H9 (cell line): ENCODE results near the gene MICALL2. TPM values are rescaled to one million over a fixed set of nuclear protein-coding genes. Genes with fewer than 3 reads are reported as not detected.

ENCODE experiments used
- DNase-seq: peaks from one replicate; pipeline ENCODE4 v3.0.0-alpha.2; 2017
- H2AFZ ChIP-seq: one replicate; pipeline ENCODE4 v1.6.1; 2013; ENCODE audit warnings: mild to moderate bottlenecking, low read length, control low read depth, moderate library complexity
- H2AK5ac ChIP-seq: 2 replicates; pipeline ENCODE4 v1.6.1; 2013; ENCODE audit warnings: low read length, control low read depth, mixed read lengths; ENCODE audit not compliant: insufficient read length
- H2BK120ac ChIP-seq: one replicate; pipeline ENCODE4 v1.6.1; 2013; ENCODE audit warnings: low read depth, mild to moderate bottlenecking, low read length, control low read depth, inconsistent platforms; ENCODE audit not compliant: poor library complexity, severe bottlenecking
- H2BK12ac ChIP-seq: 2 replicates; pipeline ENCODE4 v1.6.1; 2013; ENCODE audit warnings: low read length, control low read depth, mixed read lengths, low read depth; ENCODE audit not compliant: insufficient read length
- H2BK15ac ChIP-seq: 2 replicates; pipeline ENCODE4 v1.6.1; 2013; ENCODE audit warnings: low read depth, low read length, control low read depth
- H2BK20ac ChIP-seq: one replicate; pipeline ENCODE4 v1.6.1; 2013; ENCODE audit warnings: low read depth, mild to moderate bottlenecking, low read length, control low read depth, inconsistent platforms; ENCODE audit not compliant: poor library complexity, severe bottlenecking
- H2BK5ac ChIP-seq: 2 replicates; pipeline ENCODE4 v1.6.1; 2013; ENCODE audit warnings: low read length, control low read depth, mixed read lengths; ENCODE audit not compliant: insufficient read length
- H3K14ac ChIP-seq: 2 replicates; pipeline ENCODE4 v1.6.1; 2013; ENCODE audit warnings: low read length, control low read depth; ENCODE audit not compliant: insufficient read depth
- H3K18ac ChIP-seq: 2 replicates; pipeline ENCODE4 v1.6.1; 2013; ENCODE audit warnings: low read depth, mild to moderate bottlenecking, mixed read lengths, low read length, control low read depth; ENCODE audit not compliant: insufficient read length
- H3K23ac ChIP-seq: 2 replicates; pipeline ENCODE4 v1.6.1; 2013; ENCODE audit warnings: low read length, control low read depth, mixed read lengths, low read depth; ENCODE audit not compliant: insufficient read length
- H3K23me2 ChIP-seq: 2 replicates; pipeline ENCODE4 v1.6.1; 2013; ENCODE audit warnings: low read depth, mild to moderate bottlenecking, mixed read lengths, low read length, control low read depth; ENCODE audit not compliant: insufficient read length, poor library complexity, severe bottlenecking
- H3K27ac ChIP-seq: 2 replicates; pipeline ENCODE4 v1.5.1; 2013; ENCODE audit warnings: low read length, control low read depth, mixed read lengths, low read depth; ENCODE audit not compliant: insufficient read length
- H3K27me3 ChIP-seq: 2 replicates; pipeline ENCODE4 v1.6.1; 2013; ENCODE audit warnings: low read length, control low read depth, inconsistent platforms; ENCODE audit not compliant: insufficient read depth
- H3K4ac ChIP-seq: 2 replicates; pipeline ENCODE4 v1.6.1; 2013; ENCODE audit warnings: low read depth, mild to moderate bottlenecking, control low read depth, inconsistent platforms, low read length, moderate library complexity
- H3K4me1 ChIP-seq: 2 replicates; pipeline ENCODE4 v1.6.1; 2013; ENCODE audit warnings: low read length, control low read depth, inconsistent platforms; ENCODE audit not compliant: insufficient read depth
- H3K4me2 ChIP-seq: 2 replicates; pipeline ENCODE4 v1.6.1; 2013; ENCODE audit warnings: low read length, control low read depth, mixed read lengths; ENCODE audit not compliant: insufficient read length, insufficient read depth
- H3K56ac ChIP-seq: 2 replicates; pipeline ENCODE4 v1.6.1; 2013; ENCODE audit warnings: low read depth, mild to moderate bottlenecking, mixed read lengths, low read length, control low read depth; ENCODE audit not compliant: insufficient read length
- H3K79me1 ChIP-seq: 2 replicates; pipeline ENCODE4 v1.6.1; 2013; ENCODE audit warnings: low read depth, mild to moderate bottlenecking, moderate library complexity, low read length, control low read depth, inconsistent platforms; ENCODE audit not compliant: insufficient read depth, poor library complexity, severe bottlenecking
- H3K79me2 ChIP-seq: 2 replicates; pipeline ENCODE4 v1.6.1; 2013; ENCODE audit warnings: low read length, control low read depth, inconsistent platforms; ENCODE audit not compliant: insufficient read depth
- H3K9ac ChIP-seq: 2 replicates; pipeline ENCODE4 v1.6.1; 2013; ENCODE audit warnings: low read length, control low read depth, mixed read lengths; ENCODE audit not compliant: insufficient read length; ENCODE audit errors: extremely low read depth
- H3K9me3 ChIP-seq: one replicate; pipeline ENCODE4 v1.6.1; 2013; ENCODE audit warnings: low read depth, low read length, inconsistent platforms; ENCODE audit not compliant: control insufficient read depth
- H3T11ph ChIP-seq: one replicate; pipeline ENCODE4 v1.6.1; 2013; ENCODE audit warnings: mild to moderate bottlenecking, low read length, control low read depth, inconsistent platforms
- H4K20me1 ChIP-seq: one replicate; pipeline ENCODE4 v1.6.1; 2013; ENCODE audit not compliant: control insufficient read depth, insufficient read length, insufficient read depth
- H4K5ac ChIP-seq: 2 replicates; pipeline ENCODE4 v1.6.1; 2013; ENCODE audit warnings: low read depth, mild to moderate bottlenecking, mixed read lengths, low read length, control low read depth; ENCODE audit not compliant: insufficient read length
- H4K8ac ChIP-seq: replicated peaks from 2 replicates; pipeline ENCODE4 v1.6.1; 2013; ENCODE audit warnings: low read length, control low read depth, mixed read lengths, low read depth; ENCODE audit not compliant: insufficient read length
- H4K91ac ChIP-seq: 2 replicates; pipeline ENCODE4 v1.6.1; 2013; ENCODE audit warnings: low read depth, mild to moderate bottlenecking, moderate library complexity, mixed read lengths, low read length, control low read depth; ENCODE audit not compliant: insufficient read length
- H3K27ac Mint-ChIP-seq, 3 experiments: 2 replicates in 2 of 3; 3 replicates in 1 of 3; pipeline ENCODE4 v1.8.0; 2020 to 2021; ENCODE audit warnings: mixed read lengths in 3 of 3, mild to moderate bottlenecking in 1 of 3, moderate library complexity in 1 of 3
- H3K27me3 Mint-ChIP-seq: 2 replicates; pipeline ENCODE4 v1.8.0; 2021; ENCODE audit warnings: low read depth, mild to moderate bottlenecking, moderate library complexity, mixed read lengths
- H3K36me3 Mint-ChIP-seq, 3 experiments: 2 replicates in 2 of 3; 3 replicates in 1 of 3; pipeline ENCODE4 v1.8.0; 2020 to 2021; ENCODE audit warnings: low read depth in 3 of 3, mixed read lengths in 3 of 3; ENCODE audit not compliant: insufficient read depth in 1 of 3
- H3K4me1 Mint-ChIP-seq, 2 experiments: 2 replicates each; pipeline ENCODE4 v1.8.0; 2020; ENCODE audit warnings: mixed read lengths in 2 of 2
- H3K4me3 Mint-ChIP-seq, 2 experiments: 2 replicates in 1 of 2; 3 replicates in 1 of 2; pipeline ENCODE4 v1.8.0; 2020 to 2021; ENCODE audit warnings: mild to moderate bottlenecking in 2 of 2, mixed read lengths in 2 of 2, moderate library complexity in 1 of 2
- H3K9me3 Mint-ChIP-seq, 2 experiments: 2 replicates in 1 of 2; 3 replicates in 1 of 2; pipeline ENCODE4 v1.8.0; 2020; ENCODE audit warnings: mild to moderate bottlenecking in 2 of 2, mixed read lengths in 2 of 2, moderate library complexity in 1 of 2
- WGBS: extraction: QIAGEN DNeasy Blood & Tissue Kit; methylation state at CpG from one replicate; pipeline ENCODE4 v1.1.7; 2013; ENCODE audit warnings: missing lambda C conversion rate, low lambda C conversion rate, mixed read lengths; ENCODE audit not compliant: insufficient read length; ENCODE audit errors: extremely low coverage; 5-methylcytosine and 5-hydroxymethylcytosine counted together
- total RNA-seq: library from RNA; stranded (reverse); gene quantifications from 2 replicates; pipeline ENCODE4 v1.2.1, GENCODE V29; 2021
- TF ChIP-seq, protein P1 (sequence below): fragments of 200-600 bp; sonication (generic); conservative IDR thresholded peaks from 3 replicates; pipeline ENCODE4 v1.8.0; 2021; ENCODE audit warnings: antibody characterized with exemption, mild to moderate bottlenecking

The MICALL2 gene
- total RNA-seq, 1 experiment from 2014 or later = 7.1 TPM

DNA sequence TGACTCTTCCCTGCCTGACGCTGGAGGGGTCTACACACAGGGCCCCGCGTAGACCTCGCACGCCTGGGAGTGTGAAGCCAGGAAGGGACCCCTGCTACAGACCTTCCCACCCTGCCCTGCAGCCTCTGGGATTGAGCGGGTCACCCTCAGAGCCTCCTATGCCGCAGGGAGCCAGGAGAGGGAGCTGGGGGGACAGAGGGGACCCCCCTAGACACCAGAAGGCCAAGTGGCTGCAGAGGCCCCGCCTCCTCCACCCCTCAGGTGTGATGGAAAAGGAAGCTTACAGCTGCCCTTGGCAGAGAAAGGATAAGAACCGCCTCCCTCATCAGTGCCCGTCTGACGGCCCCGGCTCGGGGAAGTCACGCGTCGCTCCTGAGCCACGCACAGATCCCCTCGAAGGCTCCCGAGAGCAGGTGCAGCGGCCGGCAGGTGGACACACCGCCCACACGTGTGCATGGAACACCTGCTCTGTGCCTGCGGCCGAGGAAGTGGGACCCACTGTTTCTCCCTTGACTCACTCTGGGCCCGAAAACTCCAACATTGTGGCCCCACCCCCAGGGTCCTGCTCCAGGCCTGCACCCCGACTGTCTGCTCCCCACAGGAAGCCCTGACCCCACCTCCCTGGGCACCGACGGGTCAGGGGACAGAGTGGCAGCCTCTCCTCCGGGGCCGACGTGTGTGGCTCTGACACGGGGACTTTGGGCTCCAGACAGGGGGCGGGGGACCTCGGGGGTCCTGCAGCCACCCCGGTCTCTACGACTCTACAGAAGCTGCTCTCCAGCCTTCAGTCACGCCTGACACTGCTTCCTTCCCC lies 73.3 kb downstream of the MICALL2 start:
- peaks cover 34% of the 10 kb centered on the region for H3K27me3 Mint-ChIP-seq
- Histone ChIP-seq H3T11ph (no peak overlapping the region), H3K4me2 (no peak overlapping the region), H4K20me1 (no peaks in the 10 kb centered on the region), H4K8ac (no peak overlapping the region), H3K23ac (no peak overlapping the region), H3K56ac (no peak overlapping the region), H3K23me2 (no peaks in the 10 kb centered on the region), H2AFZ (no peak overlapping the region), H3K9ac (no peak overlapping the region), H3K4me1 (no peaks in the 10 kb centered on the region), H2BK12ac (no peak overlapping the region), H2AK5ac (no peak overlapping the region), H2BK20ac (no peak overlapping the region), H2BK15ac (no peak overlapping the region), H3K14ac (no peak overlapping the region; the same call in 1 of the 2 replicates), H3K9me3 (no peaks in the 10 kb centered on the region), H3K79me1 (no peaks in the 10 kb centered on the region), H3K4ac (no peak overlapping the region), H2BK120ac (no peak overlapping the region), H3K79me2 (no peaks in the 10 kb centered on the region), H4K5ac (no peak overlapping the region), H4K91ac (no peak overlapping the region), H3K18ac (no peak overlapping the region), H3K27ac (no peak overlapping the region), H3K27me3 (no peaks in the 10 kb centered on the region), H2BK5ac (no peak overlapping the region)
- H3K27ac Mint-ChIP-seq = no peak overlapping the region
- H3K4me1 Mint-ChIP-seq = 0 out of 4 replicates have a peak, but pooled peaks cover 0 to 3% of the 10 kb centered on the region in 2 experiments
- no peaks in the 10 kb centered on the region for H3K36me3 Mint-ChIP-seq
- TF ChIP-seq, protein P1, sequence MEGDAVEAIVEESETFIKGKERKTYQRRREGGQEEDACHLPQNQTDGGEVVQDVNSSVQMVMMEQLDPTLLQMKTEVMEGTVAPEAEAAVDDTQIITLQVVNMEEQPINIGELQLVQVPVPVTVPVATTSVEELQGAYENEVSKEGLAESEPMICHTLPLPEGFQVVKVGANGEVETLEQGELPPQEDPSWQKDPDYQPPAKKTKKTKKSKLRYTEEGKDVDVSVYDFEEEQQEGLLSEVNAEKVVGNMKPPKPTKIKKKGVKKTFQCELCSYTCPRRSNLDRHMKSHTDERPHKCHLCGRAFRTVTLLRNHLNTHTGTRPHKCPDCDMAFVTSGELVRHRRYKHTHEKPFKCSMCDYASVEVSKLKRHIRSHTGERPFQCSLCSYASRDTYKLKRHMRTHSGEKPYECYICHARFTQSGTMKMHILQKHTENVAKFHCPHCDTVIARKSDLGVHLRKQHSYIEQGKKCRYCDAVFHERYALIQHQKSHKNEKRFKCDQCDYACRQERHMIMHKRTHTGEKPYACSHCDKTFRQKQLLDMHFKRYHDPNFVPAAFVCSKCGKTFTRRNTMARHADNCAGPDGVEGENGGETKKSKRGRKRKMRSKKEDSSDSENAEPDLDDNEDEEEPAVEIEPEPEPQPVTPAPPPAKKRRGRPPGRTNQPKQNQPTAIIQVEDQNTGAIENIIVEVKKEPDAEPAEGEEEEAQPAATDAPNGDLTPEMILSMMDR = no peak; the same call in 2 of the 3 replicates
- WGBS = no CpG with 5 or more reads among the region's 38 CpGs
- no peaks in the 10 kb centered on the region for H3K9me3 Mint-ChIP-seq
- H3K4me3 Mint-ChIP-seq = no peak overlapping the region
- DNase-seq = no peak
